Measurements from ENCODE around the gene RMC1. TPM values are rescaled to one million over a fixed set of nuclear protein-coding genes. Genes with fewer than 3 reads are reported as not detected.
A peak's percentile ranks its signal among the peaks of the same experiment; 100 is the strongest.
"Not testable (repeated sequence)": the region's sequence is repeated elsewhere in the genome, so short reads cannot be mapped to it uniquely, and the experiment has no call there.

Gene RMC1
- total RNA-seq, 1 experiment from 2014 or later, result 32.9 TPM

DNA sequence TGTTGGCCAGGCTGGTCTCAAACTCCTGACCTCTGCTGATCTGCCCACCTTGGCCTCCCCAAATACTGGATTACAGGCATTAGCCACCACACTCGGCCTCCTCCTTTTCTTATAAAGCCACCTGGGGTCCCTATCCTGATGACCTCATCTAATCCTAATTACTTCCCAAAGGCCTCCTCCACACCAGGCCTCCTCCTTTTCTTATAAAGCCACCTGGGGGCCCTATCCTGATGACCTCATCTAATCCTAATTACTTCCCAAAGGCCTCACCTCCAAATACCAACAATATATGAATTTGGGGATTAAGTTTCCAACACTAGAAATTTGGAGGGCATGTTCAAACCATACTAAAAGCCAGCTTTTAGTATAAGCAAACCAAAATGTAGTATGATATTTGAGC, 9.7 kb upstream of the RMC1 start:
- in situ Hi-C loops (cut with HindIII; ENCODE audit: low pct_unique_long_range_greater_than_20kb, low sequenced_read_pairs), result no loop called here
- no peak for DNase-seq (ENCODE audit: low read depth, low spot score)

DNA sequence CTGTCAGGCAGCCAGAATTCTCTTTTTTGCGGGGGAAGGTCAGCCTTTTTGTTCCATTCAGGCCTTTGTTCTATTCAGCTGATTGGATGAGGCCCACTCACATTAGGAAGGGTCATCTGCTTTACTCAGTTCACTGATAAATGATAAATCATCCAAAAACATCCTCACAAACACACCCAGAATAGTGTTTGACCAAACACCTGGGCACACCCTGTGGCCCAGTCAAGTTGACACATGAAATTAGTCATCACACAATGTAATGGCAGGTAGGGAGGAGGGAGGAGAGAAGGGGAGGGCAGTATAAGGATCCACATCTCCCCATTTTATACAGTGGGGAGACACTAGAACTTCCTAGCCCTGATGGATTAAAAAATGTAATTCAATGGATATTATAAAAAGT, 8.3 kb upstream of the RMC1 start:
- no peak for DNase-seq (ENCODE audit: low read depth, low spot score)
- in situ Hi-C loops (cut with HindIII; ENCODE audit: low pct_unique_long_range_greater_than_20kb, low sequenced_read_pairs), result no loop called here

DNA sequence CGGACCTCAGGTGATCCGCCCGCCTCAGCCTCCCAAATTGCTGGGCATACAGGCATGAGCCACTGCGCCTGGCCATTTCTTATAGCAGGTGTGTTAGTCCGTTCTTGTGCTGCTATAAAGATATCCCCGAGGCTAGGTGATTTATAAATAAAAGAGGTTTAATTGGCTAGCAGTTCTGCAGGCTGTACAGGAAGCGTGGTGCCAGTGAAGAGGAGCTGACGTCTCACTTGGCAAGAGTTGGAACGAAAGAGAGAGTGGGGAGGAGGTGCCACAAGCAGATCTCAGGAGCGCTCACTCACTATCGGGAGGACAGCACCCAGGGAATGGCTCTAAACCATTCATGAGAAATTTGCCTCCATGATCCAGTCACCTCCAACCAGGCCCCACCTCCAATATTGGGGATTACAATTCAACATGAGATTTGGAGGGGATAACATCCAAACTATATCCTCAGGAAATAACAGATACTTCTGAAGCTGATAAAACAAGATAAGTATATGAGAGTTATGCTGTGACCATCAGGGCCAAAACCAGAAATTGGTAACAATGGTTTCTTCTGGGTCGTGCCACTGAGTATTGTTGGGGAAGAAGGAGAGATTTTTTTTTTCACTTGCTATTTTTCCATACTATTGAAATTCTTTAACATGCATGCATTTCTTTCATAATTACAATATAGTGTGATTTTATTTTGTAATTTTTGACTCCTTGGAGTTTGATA, 7.4 kb upstream of the RMC1 start:
- DNase-seq (ENCODE audit: low read depth, low spot score), result no peak
- in situ Hi-C loops (cut with HindIII; ENCODE audit: low pct_unique_long_range_greater_than_20kb, low sequenced_read_pairs), result no loop called here

DNA sequence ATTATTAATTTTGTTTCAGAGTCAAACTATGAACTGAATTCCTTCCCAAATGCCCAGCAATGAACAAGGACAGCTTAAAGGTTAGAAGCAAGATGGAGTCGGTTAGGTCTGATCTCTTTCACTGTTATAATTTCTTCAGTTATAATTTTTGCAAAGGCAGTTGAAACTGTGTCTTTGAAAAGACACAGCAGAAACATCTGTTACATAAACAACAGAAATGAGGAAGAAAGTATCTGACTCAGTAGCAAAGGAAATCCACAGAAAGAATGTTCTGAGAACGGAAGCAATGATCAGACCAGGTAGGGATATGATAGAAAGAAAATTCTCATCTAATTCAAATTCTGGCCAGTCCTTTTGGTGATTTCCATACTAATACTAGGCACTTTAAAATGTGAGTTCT, 5.2 kb upstream of the RMC1 start:
- no peak for DNase-seq (ENCODE audit: low read depth, low spot score)
- in situ Hi-C loops (cut with HindIII; ENCODE audit: low pct_unique_long_range_greater_than_20kb, low sequenced_read_pairs), result no loop called here

DNA sequence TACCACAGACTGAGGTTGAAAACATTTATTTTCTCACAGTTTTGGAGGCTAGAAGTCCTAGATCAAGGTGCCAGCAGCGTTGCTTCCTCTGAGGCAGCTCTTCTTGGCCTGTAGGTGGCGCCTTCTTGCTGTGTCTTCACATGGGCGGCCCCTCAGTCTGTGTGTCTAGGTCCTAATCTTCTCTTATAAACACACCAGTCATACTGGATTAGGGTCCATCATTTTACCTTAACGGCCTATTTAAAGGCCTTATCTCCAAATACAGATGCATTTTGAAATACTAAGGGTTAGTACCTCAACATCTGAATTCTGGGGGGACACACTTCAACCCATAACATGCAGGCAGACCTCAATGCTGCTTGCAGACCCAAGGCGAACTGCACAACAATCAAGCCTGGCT, 4.4 kb upstream of the RMC1 start:
- in situ Hi-C loops (cut with HindIII; ENCODE audit: low pct_unique_long_range_greater_than_20kb, low sequenced_read_pairs), result no loop called here
- DNase-seq (ENCODE audit: low read depth, low spot score), result peak; percentile 80

DNA sequence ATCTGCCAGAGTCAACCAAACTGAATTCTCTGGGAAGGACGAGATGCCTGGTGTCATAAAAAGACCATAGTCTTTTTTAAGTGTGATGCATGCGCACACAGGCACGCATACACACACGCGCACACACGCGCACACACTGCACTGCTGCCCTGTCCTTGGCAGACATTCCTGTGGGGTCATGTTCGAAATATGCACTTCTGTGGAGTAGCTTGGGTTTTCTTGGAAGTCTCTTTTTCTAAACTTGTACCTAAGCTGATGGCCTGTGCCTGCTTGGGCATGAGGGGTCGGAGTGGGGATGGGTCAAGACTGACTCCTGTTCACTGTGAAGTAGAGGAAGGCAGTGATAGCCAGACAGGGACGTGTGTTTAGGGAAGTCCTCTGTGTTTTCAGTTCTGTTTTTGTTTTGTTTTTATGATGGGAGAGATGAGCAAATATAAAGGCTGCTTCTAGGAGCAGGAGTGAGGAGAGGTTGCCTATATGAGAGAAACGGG, 4.0 kb upstream of the RMC1 start:
- no peak for DNase-seq (ENCODE audit: low read depth, low spot score)
- in situ Hi-C loops (cut with HindIII; ENCODE audit: low pct_unique_long_range_greater_than_20kb, low sequenced_read_pairs), result no loop called here

DNA sequence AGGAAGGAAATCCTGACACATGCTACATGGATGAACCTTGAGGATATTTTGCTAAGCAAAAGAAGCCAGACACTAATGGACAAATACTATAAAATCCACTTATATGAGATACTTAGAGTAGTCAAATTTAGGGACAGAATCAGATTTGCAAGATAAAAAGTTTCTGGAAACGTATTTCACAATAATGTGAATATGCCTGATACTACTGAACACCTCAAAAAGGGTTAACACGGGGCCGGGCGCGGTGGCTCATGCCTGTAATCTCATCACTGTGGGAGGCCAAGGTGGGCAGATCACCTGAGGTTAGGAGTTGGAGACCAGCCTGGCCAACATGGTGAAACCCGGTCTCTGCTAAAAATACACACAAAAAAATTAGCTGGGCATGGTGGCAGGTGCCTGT, 1.7 kb upstream of the RMC1 start:
- DNase-seq (ENCODE audit: low read depth, low spot score), result no peak
- in situ Hi-C loops (cut with HindIII; ENCODE audit: low pct_unique_long_range_greater_than_20kb, low sequenced_read_pairs), result no loop called here

DNA sequence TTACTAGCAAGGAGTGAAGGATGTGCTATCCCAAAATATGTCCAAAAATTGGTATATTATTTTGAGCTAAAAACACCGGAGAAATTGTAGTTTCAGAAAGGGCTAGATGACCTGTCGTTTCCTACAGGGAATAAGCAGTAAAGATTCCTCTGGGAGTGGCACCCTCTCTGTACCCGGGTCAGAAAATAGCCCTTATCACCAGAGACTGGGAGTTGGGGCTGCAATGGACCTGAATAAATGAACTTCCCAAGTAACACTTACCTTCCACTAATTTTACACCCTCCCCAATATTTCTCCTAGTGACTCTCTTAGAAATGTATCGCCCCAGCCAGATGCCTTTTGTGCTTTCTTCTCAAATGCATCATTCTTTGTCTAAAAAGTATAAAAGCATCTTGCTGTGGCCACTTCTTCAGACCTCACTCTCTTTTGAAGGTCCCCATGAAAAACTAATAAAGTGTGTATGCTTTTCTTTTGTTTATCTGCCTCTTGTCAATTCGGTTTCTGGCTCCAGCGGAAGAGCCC, 734 bp upstream of the RMC1 start:
- DNase-seq (ENCODE audit: low read depth, low spot score), result no peak
- in situ Hi-C loops (cut with HindIII; ENCODE audit: low pct_unique_long_range_greater_than_20kb, low sequenced_read_pairs), result no loop called here

DNA sequence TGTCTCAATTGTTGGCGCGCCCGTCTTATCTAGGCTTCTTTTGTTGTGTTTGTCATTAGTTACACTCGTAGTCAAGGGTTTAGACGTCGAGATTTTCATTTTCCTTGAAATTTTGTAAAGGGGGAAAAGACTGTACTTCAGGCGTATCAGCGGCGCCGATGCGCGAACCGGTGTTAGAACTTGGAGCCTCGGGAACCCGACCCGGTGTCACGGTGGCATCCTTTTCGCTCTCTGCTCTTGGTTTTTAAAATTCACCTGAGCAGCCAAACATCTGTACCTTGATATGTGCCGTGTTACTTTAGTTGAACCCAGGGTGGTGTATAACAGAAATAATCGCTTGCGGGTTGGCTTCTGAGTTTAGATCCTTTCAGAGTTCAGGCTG, 643 bp downstream of the RMC1 start:
- in situ Hi-C loops (cut with HindIII; ENCODE audit: low pct_unique_long_range_greater_than_20kb, low sequenced_read_pairs), result no loop called here
- DNase-seq (ENCODE audit: low read depth, low spot score), result no peak

DNA sequence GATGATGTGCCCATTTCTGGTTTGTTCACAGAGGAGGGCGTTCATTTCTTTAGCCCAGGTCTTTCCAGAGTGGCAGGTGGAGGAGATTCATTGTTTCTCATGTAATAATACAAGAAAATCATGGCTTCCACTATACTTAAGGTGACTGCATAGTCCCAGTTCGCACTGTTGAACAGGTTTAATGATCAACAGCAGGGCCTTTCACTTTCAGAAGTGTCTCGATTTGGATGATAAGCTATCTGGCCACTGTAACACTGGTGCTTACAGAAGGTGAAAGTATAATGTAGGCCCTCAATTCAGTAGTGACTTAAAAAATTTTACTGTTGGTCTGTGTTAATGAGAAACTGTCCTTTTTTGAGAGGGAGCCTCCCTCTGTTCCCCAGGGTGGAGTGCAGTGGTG, 1.4 kb downstream of the RMC1 start:
- in situ Hi-C loops (cut with HindIII; ENCODE audit: low pct_unique_long_range_greater_than_20kb, low sequenced_read_pairs), result no loop called here
- no peak for DNase-seq (ENCODE audit: low read depth, low spot score)

DNA sequence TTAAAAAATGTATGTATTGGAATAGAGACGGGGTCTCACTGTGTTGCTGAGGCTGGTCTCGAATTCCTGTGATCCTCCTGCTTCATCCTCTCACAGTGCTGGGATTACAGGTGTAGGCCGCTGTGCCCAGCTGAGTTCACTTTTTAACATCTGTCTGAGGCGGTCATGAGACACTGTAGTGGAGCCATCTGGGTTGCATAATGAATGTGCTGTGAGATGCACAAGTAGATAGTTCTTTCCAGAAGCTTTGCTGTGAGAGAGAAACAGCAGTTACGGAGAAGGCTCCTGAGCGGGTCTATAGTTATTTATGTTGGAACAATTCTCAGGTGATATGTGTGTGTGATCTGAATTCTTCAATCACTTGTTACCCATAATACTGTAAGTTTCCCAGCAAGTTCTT, 3.1 kb downstream of the RMC1 start:
- in situ Hi-C loops (cut with HindIII; ENCODE audit: low pct_unique_long_range_greater_than_20kb, low sequenced_read_pairs), result no loop called here
- no peak for DNase-seq (ENCODE audit: low read depth, low spot score)

DNA sequence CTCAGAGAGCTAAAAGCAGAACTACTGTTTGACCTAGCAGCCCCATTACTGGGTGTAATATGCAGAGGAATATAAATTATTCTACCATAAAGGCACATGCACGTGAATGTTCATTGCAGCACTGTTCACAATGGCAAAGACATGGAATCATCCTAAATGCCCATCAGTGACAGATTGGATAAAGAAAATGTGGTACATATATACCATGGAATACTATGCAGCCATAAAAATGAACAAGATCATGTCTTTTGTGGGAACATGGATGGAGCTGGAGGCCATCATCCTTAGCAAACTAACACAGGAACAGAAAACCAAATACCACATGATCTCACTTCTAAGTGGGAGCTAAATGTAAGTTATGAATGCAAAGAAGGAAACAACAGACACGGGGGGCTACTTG, 7.6 kb downstream of the RMC1 start:
- DNase-seq (ENCODE audit: low read depth, low spot score); in situ Hi-C loops (cut with HindIII; ENCODE audit: low pct_unique_long_range_greater_than_20kb, low sequenced_read_pairs): not testable (repeated sequence)

DNA sequence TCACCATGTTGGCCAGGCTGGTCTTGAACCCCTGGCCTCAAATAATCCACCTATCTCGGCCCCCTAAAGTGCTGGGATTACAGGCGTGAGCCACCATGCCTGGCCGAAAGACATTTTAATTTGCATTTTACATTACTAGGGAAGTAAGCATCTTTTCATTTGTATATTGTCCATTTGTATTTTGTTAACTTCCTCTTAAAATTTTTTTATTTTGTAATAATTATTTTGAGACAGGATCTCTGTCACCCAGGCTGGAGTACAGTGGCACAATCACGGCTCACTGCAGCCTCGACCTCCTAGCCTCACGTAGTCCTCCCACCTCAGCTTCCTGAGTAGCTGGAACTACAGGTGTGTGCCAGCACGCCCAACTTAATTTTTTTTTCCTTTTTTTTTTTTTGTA, 8.9 kb downstream of the RMC1 start:
- DNase-seq (ENCODE audit: low read depth, low spot score); in situ Hi-C loops (cut with HindIII; ENCODE audit: low pct_unique_long_range_greater_than_20kb, low sequenced_read_pairs): not testable (repeated sequence)

DNA sequence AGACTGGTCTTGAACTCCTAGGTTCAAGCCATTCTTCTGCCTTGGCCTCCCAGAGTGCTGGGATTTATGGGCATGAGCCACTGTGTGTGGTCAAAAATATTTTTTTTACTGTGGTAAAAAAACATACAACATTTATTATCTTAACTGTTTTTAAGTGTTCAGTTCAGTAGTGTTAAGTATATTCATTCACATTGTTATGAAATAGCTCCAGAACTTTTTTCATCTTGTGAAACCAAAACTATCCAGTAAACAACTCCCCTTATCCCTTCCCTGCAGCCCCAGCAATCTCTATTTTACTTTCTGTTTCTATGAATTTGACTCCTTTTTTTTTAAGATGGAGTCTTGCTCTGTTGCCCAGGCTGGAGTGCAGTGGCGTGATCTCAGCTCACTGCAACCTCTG, 9.3 kb downstream of the RMC1 start:
- in situ Hi-C loops (cut with HindIII; ENCODE audit: low pct_unique_long_range_greater_than_20kb, low sequenced_read_pairs), result no loop called here
- DNase-seq (ENCODE audit: low read depth, low spot score), result no peak

DNA sequence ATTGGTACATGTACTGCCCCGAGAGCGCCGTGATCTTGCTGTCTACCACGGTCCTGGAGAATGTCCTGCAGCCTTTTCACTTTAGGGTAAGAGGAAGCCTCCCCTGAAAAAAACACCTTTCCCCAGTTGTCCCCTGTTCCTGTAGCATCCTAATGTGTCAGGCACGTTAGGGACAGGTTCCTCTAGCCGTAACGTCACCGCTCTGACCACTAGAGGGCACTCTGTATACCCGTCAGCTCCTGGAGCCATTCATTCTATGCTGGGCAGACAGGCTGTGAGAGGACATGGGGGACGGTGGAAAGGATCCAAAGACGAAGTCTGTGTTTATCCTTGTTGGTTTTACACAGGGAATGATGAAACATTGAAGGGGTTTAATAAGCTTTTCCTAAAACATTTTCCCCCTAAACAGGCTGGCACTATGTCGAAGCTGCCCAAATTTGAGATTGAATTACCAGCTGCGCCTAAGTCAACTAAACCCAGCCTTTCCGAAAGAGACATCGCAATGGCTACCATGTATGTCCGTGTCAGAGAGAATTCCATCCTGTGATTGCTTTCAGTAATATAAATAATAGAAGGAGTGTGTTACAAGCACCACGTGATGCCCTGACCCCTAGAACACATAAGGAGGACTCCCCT, 12.7 kb downstream of the RMC1 start:
- in situ Hi-C loops (cut with HindIII; ENCODE audit: low pct_unique_long_range_greater_than_20kb, low sequenced_read_pairs), result no loop called here

DNA sequence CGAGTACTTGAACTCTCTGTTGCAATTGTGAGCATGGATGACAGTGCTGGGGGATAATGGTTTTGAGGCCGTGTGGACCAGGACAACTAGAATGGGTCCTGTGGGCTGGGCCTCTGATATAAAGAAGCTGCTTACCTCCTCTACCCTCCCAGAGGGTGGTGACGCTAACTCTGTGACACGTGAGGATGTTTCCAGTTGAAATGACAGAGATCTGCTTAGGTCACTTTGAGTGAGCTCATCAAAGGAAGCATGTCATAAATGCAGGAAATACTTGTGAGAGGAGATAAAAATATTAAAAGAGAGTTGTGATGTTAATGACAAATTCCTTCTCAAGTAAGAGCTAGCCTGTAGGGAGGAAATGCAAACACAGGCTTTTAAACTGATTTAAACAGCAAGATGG, 16.4 kb downstream of the RMC1 start:
- no peak for DNase-seq (ENCODE audit: low read depth, low spot score)
- in situ Hi-C loops (cut with HindIII; ENCODE audit: low pct_unique_long_range_greater_than_20kb, low sequenced_read_pairs), result no loop called here

More for the DNA sequence above, 12.7 kb downstream of the RMC1 start:
- peak; percentile 83 for DNase-seq (ENCODE audit: low read depth, low spot score)

DNA sequence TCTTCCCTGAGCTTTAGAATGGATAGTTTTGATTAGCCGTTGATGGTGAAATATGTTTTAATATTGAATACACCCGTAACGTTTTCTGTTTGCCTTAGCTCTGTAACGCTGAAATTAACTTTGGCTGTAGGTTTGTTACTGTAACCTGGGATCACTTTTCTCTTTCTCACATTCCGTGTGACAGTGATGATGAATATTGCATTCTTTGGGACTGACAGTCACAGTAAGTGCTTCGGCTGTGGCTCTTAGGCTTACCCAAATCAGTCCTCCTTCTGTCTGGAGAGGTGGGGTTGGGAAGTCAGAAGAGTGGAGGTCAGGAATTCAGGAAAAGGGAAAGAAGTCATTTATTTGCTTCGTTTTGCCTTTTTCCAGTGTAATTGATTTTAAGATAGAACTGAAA, 18.0 kb downstream of the RMC1 start:
- in situ Hi-C loops (cut with HindIII; ENCODE audit: low pct_unique_long_range_greater_than_20kb, low sequenced_read_pairs), result no loop called here
- DNase-seq (ENCODE audit: low read depth, low spot score), result no peak

DNA sequence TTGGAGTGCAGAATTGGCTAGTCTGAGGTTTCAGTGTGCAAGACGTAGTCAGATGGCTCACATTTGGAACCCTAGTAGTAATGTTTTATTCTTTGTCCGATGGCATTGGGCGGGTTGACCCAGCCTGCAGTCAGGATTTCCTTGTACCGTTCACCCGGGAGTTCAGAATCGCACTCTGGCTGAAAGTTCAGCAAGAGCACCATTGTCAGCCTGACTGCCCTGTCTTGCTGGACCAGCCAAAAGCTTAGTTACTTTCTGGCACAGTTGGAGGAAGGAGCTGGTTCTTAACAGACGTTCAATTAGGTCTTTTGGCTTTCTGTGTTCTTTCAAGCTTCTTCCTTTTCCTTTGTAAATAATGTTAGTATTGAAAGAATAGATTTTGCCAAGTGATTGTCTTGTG, 18.6 kb downstream of the RMC1 start:
- in situ Hi-C loops (cut with HindIII; ENCODE audit: low pct_unique_long_range_greater_than_20kb, low sequenced_read_pairs), result no loop called here
- no peak for DNase-seq (ENCODE audit: low read depth, low spot score)
